Naive B cell (primary cell): ENCODE data around the gene RAPGEF4. TPM values are rescaled to one million over a fixed set of nuclear protein-coding genes. Genes with fewer than 3 reads are reported as not detected.
A peak's percentile ranks its signal among the peaks of the same experiment; 100 is the strongest.

Experiments used
- ATAC-seq, 2 donors: fragments of 150-1000 bp; cut with Tn5 transposase; 2 replicates each; pipeline ENCODE4 v1.10.0; 2021; ENCODE audit warnings: low read depth in 2 of 2, mild to moderate bottlenecking in 2 of 2, moderate library complexity in 2 of 2
- DNase-seq: peaks from one replicate; pipeline ENCODE4 v3.0.0; 2022
- H3K27ac Mint-ChIP-seq, 6 donors: one replicate each; pipeline ENCODE4 v1.8.0; 2020 to 2022; ENCODE audit warnings: mild to moderate bottlenecking in 6 of 6, mixed read lengths in 6 of 6, moderate library complexity in 5 of 6, inconsistent platforms in 2 of 6
- H3K27me3 Mint-ChIP-seq, 3 donors: one replicate each; pipeline ENCODE4 v1.8.0; 2021 to 2022; ENCODE audit warnings: mixed read lengths in 3 of 3, mild to moderate bottlenecking in 1 of 3
- H3K36me3 Mint-ChIP-seq, 2 donors: one replicate each; pipeline ENCODE4 v1.8.0; 2020 to 2022; ENCODE audit warnings: mixed read lengths in 2 of 2, inconsistent platforms in 1 of 2, mild to moderate bottlenecking in 1 of 2
- H3K4me1 Mint-ChIP-seq, 3 donors: one replicate each; pipeline ENCODE4 v1.8.0; 2020 to 2022; ENCODE audit warnings: mixed read lengths in 3 of 3, inconsistent platforms in 1 of 3, mild to moderate bottlenecking in 1 of 3, moderate library complexity in 1 of 3
- H3K4me3 Mint-ChIP-seq, 8 donors: one replicate each; pipeline ENCODE4 v1.8.0; 2020 to 2022; ENCODE audit warnings: mild to moderate bottlenecking in 8 of 8, mixed read lengths in 8 of 8, moderate library complexity in 8 of 8, inconsistent platforms in 2 of 8
- H3K9me3 Mint-ChIP-seq, 7 donors: one replicate each; pipeline ENCODE4 v1.8.0; 2020 to 2022; ENCODE audit warnings: mixed read lengths in 7 of 7, mild to moderate bottlenecking in 5 of 7, inconsistent platforms in 2 of 7, moderate library complexity in 1 of 7
- polyA plus RNA-seq, 6 donors: library from polyadenylated mRNA; unstranded; fragments of 300-500 nt; fragmentation: Illumina TruSeq; gene quantifications; one replicate each; pipeline ENCODE4 v1.2.3, GENCODE V29; 2021; ENCODE audit warnings: low read depth in 6 of 6

Gene RAPGEF4
- polyA plus RNA-seq, 6 donors from 2014 or later: 0.07 TPM; not detected in 5

- no peak for DNase-seq
- H3K36me3 Mint-ChIP-seq: no peaks in the 10 kb centered on the region
- no peak overlapping the region for H3K4me3 Mint-ChIP-seq
- H3K4me1 Mint-ChIP-seq: no peaks in the 10 kb centered on the region
- no peaks in the 10 kb centered on the region for H3K9me3 Mint-ChIP-seq
- peaks cover 16 to 29% (median 26%) of the 10 kb centered on the region in 3 donors for H3K27me3 Mint-ChIP-seq
- no peak for ATAC-seq
- H3K27ac Mint-ChIP-seq: no peak overlapping the region
Measured at GRCh38 chr2:172999641-173000386, 264.2 kb downstream of the RAPGEF4 start.

GRCh38 chr2:173001664-173002604 lies 266.3 kb downstream of the RAPGEF4 start:
- H3K36me3 Mint-ChIP-seq: no peaks in the 10 kb centered on the region
- DNase-seq (no peak), ATAC-seq (no peak)
- H3K4me1 Mint-ChIP-seq: no peaks in the 10 kb centered on the region
- H3K27me3 Mint-ChIP-seq: peaks cover 12 to 26% (median 22%) of the 10 kb centered on the region in 3 donors
- no peaks in the 10 kb centered on the region for H3K9me3 Mint-ChIP-seq
- no peak overlapping the region for H3K4me3 Mint-ChIP-seq
- no peak overlapping the region for H3K27ac Mint-ChIP-seq

- H3K9me3 Mint-ChIP-seq: no peaks in the 10 kb centered on the region
- peaks cover 12 to 27% (median 14%) of the 10 kb centered on the region in 3 donors for H3K27me3 Mint-ChIP-seq
- ATAC-seq (no peak), DNase-seq (no peak)
- H3K4me3 Mint-ChIP-seq: no peak overlapping the region
- H3K36me3 Mint-ChIP-seq: no peaks in the 10 kb centered on the region
- peak overlapping the region in 1 of 6 donors; percentile 15 for H3K27ac Mint-ChIP-seq
- H3K4me1 Mint-ChIP-seq: no peaks in the 10 kb centered on the region
Measured at GRCh38 chr2:173002751-173003541, 267.3 kb downstream of the RAPGEF4 start.

- ATAC-seq (no peak), DNase-seq (no peak)
- Mint-ChIP-seq H3K4me3 (no peak overlapping the region), H3K27ac (no peak overlapping the region), H3K36me3 (no peaks in the 10 kb centered on the region), H3K9me3 (no peaks in the 10 kb centered on the region), H3K4me1 (no peaks in the 10 kb centered on the region), H3K27me3 (peaks cover 14 to 20% (median 16%) of the 10 kb centered on the region in 3 donors)
Measured at GRCh38 chr2:173008786-173009185, 273.1 kb downstream of the RAPGEF4 start.

- Mint-ChIP-seq H3K4me1 (no peaks in the 10 kb centered on the region), H3K27me3 (peaks cover 14 to 23% (median 20%) of the 10 kb centered on the region in 3 donors), H3K36me3 (no peaks in the 10 kb centered on the region), H3K9me3 (no peaks in the 10 kb centered on the region), H3K27ac (no peak overlapping the region), H3K4me3 (no peak overlapping the region)
- ATAC-seq (no peak), DNase-seq (no peak)
Measured at GRCh38 chr2:173010233-173010632, 274.6 kb downstream of the RAPGEF4 start.

GRCh38 chr2:173016451-173016850 lies 280.8 kb downstream of the RAPGEF4 start:
- Mint-ChIP-seq H3K4me3 (no peak overlapping the region), H3K27ac (no peak overlapping the region), H3K4me1 (no peaks in the 10 kb centered on the region), H3K36me3 (no peaks in the 10 kb centered on the region), H3K27me3 (peaks cover 8 to 22% (median 13%) of the 10 kb centered on the region in 3 donors), H3K9me3 (no peaks in the 10 kb centered on the region)
- ATAC-seq (no peak), DNase-seq (no peak)

GRCh38 chr2:173017646-173018420 lies 282.2 kb downstream of the RAPGEF4 start:
- Mint-ChIP-seq H3K4me1 (no peaks in the 10 kb centered on the region), H3K27me3 (peaks cover 0 to 14% (median 5%) of the 10 kb centered on the region in 3 donors), H3K27ac (no peak overlapping the region), H3K9me3 (no peaks in the 10 kb centered on the region), H3K36me3 (no peaks in the 10 kb centered on the region), H3K4me3 (no peak overlapping the region)
- DNase-seq (no peak), ATAC-seq (no peak)

GRCh38 chr2:173019755-173020154 lies 284.1 kb downstream of the RAPGEF4 start:
- Mint-ChIP-seq H3K27me3 (peaks cover 3 to 21% (median 7%) of the 10 kb centered on the region in 3 donors), H3K4me3 (no peak overlapping the region), H3K36me3 (no peaks in the 10 kb centered on the region), H3K4me1 (no peaks in the 10 kb centered on the region), H3K27ac (peak overlapping the region in 2 of 6 donors; percentile 50 to 54), H3K9me3 (peaks cover 0 to 3% (median 0%) of the 10 kb centered on the region in 7 donors)
- DNase-seq (no peak), ATAC-seq (no peak)

GRCh38 chr2:173021939-173022371 lies 286.3 kb downstream of the RAPGEF4 start:
- Mint-ChIP-seq H3K27ac (no peak overlapping the region), H3K4me3 (no peak overlapping the region), H3K27me3 (peaks cover 7 to 15% (median 8%) of the 10 kb centered on the region in 3 donors), H3K4me1 (no peaks in the 10 kb centered on the region), H3K9me3 (peaks cover 0 to 3% (median 0%) of the 10 kb centered on the region in 7 donors), H3K36me3 (no peaks in the 10 kb centered on the region)
- ATAC-seq: no peak
- DNase-seq: no peak

- DNase-seq (no peak), ATAC-seq (no peak)
- peaks cover 7 to 20% (median 16%) of the 10 kb centered on the region in 3 donors for H3K27me3 Mint-ChIP-seq
- no peak overlapping the region for H3K4me3 Mint-ChIP-seq
- no peak overlapping the region for H3K27ac Mint-ChIP-seq
- peaks cover 0 to 5% (median 0%) of the 10 kb centered on the region in 3 donors for H3K4me1 Mint-ChIP-seq
- H3K36me3 Mint-ChIP-seq: no peaks in the 10 kb centered on the region
- H3K9me3 Mint-ChIP-seq: peaks cover 0 to 3% (median 0%) of the 10 kb centered on the region in 7 donors
Measured at GRCh38 chr2:173023718-173024117, 288.1 kb downstream of the RAPGEF4 start.

- Mint-ChIP-seq H3K27ac (no peak overlapping the region), H3K4me1 (peaks cover 0 to 5% (median 0%) of the 10 kb centered on the region in 3 donors), H3K27me3 (peaks cover 7 to 16% (median 15%) of the 10 kb centered on the region in 3 donors), H3K4me3 (no peak overlapping the region), H3K9me3 (peaks cover 0 to 3% (median 0%) of the 10 kb centered on the region in 7 donors), H3K36me3 (no peaks in the 10 kb centered on the region)
- no peak for DNase-seq
- no peak for ATAC-seq
Measured at GRCh38 chr2:173026479-173026878, 290.8 kb downstream of the RAPGEF4 start.
